ENCODE data around the gene COL4A3. TPM values are rescaled to one million over a fixed set of nuclear protein-coding genes. Genes with fewer than 3 reads are reported as not detected.

Gene COL4A3
- total and polyA plus RNA-seq, 11 donors: 0.55 to 6.9 (median 1.9) TPM

- H3K9me3 ChIP-seq: peaks cover 0 to 6% (median 0%) of the 10 kb centered on the region in 12 donors
- peak in 4 of 5 donors; percentile 33 to 65 (median 52) for DNase-seq
- H3K36me3 ChIP-seq: no peaks in the 10 kb centered on the region
- TF ChIP-seq, protein P1, sequence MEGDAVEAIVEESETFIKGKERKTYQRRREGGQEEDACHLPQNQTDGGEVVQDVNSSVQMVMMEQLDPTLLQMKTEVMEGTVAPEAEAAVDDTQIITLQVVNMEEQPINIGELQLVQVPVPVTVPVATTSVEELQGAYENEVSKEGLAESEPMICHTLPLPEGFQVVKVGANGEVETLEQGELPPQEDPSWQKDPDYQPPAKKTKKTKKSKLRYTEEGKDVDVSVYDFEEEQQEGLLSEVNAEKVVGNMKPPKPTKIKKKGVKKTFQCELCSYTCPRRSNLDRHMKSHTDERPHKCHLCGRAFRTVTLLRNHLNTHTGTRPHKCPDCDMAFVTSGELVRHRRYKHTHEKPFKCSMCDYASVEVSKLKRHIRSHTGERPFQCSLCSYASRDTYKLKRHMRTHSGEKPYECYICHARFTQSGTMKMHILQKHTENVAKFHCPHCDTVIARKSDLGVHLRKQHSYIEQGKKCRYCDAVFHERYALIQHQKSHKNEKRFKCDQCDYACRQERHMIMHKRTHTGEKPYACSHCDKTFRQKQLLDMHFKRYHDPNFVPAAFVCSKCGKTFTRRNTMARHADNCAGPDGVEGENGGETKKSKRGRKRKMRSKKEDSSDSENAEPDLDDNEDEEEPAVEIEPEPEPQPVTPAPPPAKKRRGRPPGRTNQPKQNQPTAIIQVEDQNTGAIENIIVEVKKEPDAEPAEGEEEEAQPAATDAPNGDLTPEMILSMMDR (IDR thresholded peaks at IDR 0.05): no peak
- no peak for TF ChIP-seq POLR2A (IDR thresholded peaks at IDR 0.05)
- H3K27me3 ChIP-seq: peaks cover 0 to 5% (median 0%) of the 10 kb centered on the region in 9 donors
- peaks cover 0 to 27% (median 5%) of the 10 kb centered on the region in 12 donors for H3K4me1 ChIP-seq
- H3K4me3 ChIP-seq: peak overlapping the region in 1 of 12 donors; percentile 1
- peak overlapping the region in 10 of 12 donors; percentile 31 to 82 (median 62) for H3K27ac ChIP-seq
- 58 to 68% (median 63%) methylated on average over 4 of the region's 4 CpGs for WGBS, 4 donors
- peak; percentile 57 to 88 (median 82) for ATAC-seq
- intact Hi-C loops (cut with DNase I): no loop called here
These were observed 10.5 kb upstream of the COL4A3 start for GRCh38 chr2:227153758-227154486.

- WGBS, 4 donors: 61 to 72% (median 66%) methylated on average over 6 of the region's 6 CpGs
- ATAC-seq (peak; percentile 64 to 80 (median 72)), DNase-seq (peak in 4 of 5 donors; percentile 48 to 74 (median 56))
- no peak for TF ChIP-seq POLR2A (IDR thresholded peaks at IDR 0.05)
- TF ChIP-seq, protein P1 (IDR thresholded peaks at IDR 0.05): no peak
- H3K4me3 ChIP-seq: no peak overlapping the region
- intact Hi-C loops (cut with DNase I): no loop called here
- peaks cover 0 to 5% (median 0%) of the 10 kb centered on the region in 9 donors for H3K27me3 ChIP-seq
- no peaks in the 10 kb centered on the region for H3K36me3 ChIP-seq
- peaks cover 0 to 27% (median 5%) of the 10 kb centered on the region in 12 donors for H3K4me1 ChIP-seq
- peaks cover 0 to 8% (median 0%) of the 10 kb centered on the region in 12 donors for H3K9me3 ChIP-seq
- peak overlapping the region in 9 of 12 donors; percentile 27 to 82 (median 61) for H3K27ac ChIP-seq
These were observed 9.2 kb upstream of the COL4A3 start for GRCh38 chr2:227154986-227155774.

GRCh38 chr2:227160164-227160563 is 4.3 kb upstream of the COL4A3 start:
- H3K4me3 ChIP-seq: no peak overlapping the region
- WGBS, 4 donors: 55 to 71% (median 63%) methylated on average over 2 of the region's 2 CpGs
- no peaks in the 10 kb centered on the region for H3K36me3 ChIP-seq
- intact Hi-C loops (cut with DNase I): loop anchor here in 1 of 10 donors (5.0 kb wide), 1 partner anchor 37 kb away; no protein-coding TSS in a partner anchor
- H3K4me1 ChIP-seq: peaks cover 0 to 22% (median 5%) of the 10 kb centered on the region in 12 donors
- DNase-seq (no peak), ATAC-seq (no peak)
- H3K27ac ChIP-seq: no peak overlapping the region
- TF ChIP-seq, protein P1 (IDR thresholded peaks at IDR 0.05): no peak
- no peak for TF ChIP-seq POLR2A (IDR thresholded peaks at IDR 0.05)
- H3K27me3 ChIP-seq: peaks cover 0 to 29% (median 3%) of the 10 kb centered on the region in 9 donors
- peaks cover 0 to 8% (median 0%) of the 10 kb centered on the region in 12 donors for H3K9me3 ChIP-seq

DNA sequence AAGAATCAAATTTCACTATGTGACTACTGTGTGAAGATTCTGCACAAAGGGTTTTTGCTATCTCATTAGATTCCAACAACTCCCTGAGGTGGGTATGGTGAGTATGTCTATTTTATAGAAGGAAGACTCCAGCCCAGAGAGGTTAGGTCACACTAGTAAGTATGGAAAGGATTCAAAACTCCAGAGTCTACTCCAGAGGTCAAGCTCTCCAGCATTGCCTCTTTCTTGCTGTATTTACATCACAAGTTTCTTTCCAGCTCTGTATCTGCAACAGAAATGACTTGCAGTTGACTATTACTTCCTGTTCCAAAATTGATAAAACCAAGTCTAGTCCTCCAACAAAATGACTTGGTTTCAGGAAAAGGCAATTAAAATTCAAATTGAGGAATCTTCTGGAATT is 2.5 kb upstream of the COL4A3 start:
- H3K27ac ChIP-seq: peak overlapping the region in 1 of 12 donors; percentile 9
- H3K4me3 ChIP-seq: peak overlapping the region in 6 of 12 donors; percentile 61 to 85 (median 72)
- no peak for ATAC-seq
- H3K27me3 ChIP-seq: peaks cover 0 to 35% (median 3%) of the 10 kb centered on the region in 9 donors
- H3K4me1 ChIP-seq: peaks cover 0 to 19% (median 5%) of the 10 kb centered on the region in 12 donors
- TF ChIP-seq, protein P1 (IDR thresholded peaks at IDR 0.05): no peak
- no peak for TF ChIP-seq POLR2A (IDR thresholded peaks at IDR 0.05)
- no peak for DNase-seq
- H3K9me3 ChIP-seq: peaks cover 0 to 8% (median 0%) of the 10 kb centered on the region in 12 donors
- intact Hi-C loops (cut with DNase I): loop anchor here in 1 of 10 donors (5.0 kb wide), 1 partner anchor 35 kb away; no protein-coding TSS in a partner anchor
- H3K36me3 ChIP-seq: no peaks in the 10 kb centered on the region

All from heart left ventricle (tissue), 16 donors.